ENCODE data around the gene AGAP6.
"Not testable (repeated sequence)": the region's sequence is repeated elsewhere in the genome, so short reads cannot be mapped to it uniquely, and the experiment has no call there.

DNA sequence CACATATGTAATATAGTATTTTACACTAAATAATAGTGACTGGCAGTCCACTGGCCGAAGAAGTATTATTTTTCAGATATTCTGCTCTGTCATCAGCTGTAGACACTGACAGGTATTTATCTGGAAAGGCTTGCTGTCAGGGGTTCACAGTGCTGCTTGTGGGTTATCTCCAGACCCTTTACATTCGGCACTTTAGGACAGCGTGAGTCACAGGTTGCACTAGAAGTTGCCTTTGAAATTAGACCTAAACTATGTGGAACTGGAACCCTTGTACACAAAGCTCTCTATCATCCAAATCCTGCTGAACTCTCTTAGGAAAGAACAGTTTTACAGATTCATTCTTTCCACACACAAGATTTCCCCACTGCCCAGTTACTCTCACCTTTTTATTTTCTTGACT, 16.1 kb upstream of the AGAP6 start:
- TF ChIP-seq CTCF (IDR thresholded peaks at IDR 0.05; ENCODE audit: low read depth, low read length, poor library complexity, severe bottlenecking); EZH2phosphoT487 (IDR thresholded peaks at IDR 0.05; ENCODE audit: borderline replicate concordance, low read length): not testable (repeated sequence)
